GM12865 (cell line): ENCODE measurements around the gene FARP1.

ENCODE experiments used
- DNase-seq: peaks from one replicate; pipeline ENCODE4 v3.0.0; 2010; ENCODE audit warnings: low read depth
- H3K4me3 ChIP-seq: 2 replicates; pipeline ENCODE4 v1.5.1; 2011; ENCODE audit warnings: mild to moderate bottlenecking, low read depth, low read length, control low read depth
- CTCF ChIP-seq: IDR thresholded peaks from 2 replicates; pipeline ENCODE4 v1.5.1; 2011; ENCODE audit warnings: low read length, control low read depth, low read depth, inconsistent platforms; ENCODE audit not compliant: insufficient read depth; ENCODE audit errors: missing control alignments

FARP1 gene

GRCh38 chr13:98434060-98434459 lies 291.2 kb downstream of the FARP1 start:
- DNase-seq = no peak
- no peak overlapping the region for H3K4me3 ChIP-seq
- no peak for TF ChIP-seq CTCF

GRCh38 chr13:98435376-98435775 lies 292.5 kb downstream of the FARP1 start:
- TF ChIP-seq CTCF = no peak
- no peak overlapping the region for H3K4me3 ChIP-seq
- DNase-seq = no peak

GRCh38 chr13:98436233-98436910 lies 293.5 kb downstream of the FARP1 start:
- DNase-seq = no peak
- no peak overlapping the region for H3K4me3 ChIP-seq
- TF ChIP-seq CTCF = no peak

DNA sequence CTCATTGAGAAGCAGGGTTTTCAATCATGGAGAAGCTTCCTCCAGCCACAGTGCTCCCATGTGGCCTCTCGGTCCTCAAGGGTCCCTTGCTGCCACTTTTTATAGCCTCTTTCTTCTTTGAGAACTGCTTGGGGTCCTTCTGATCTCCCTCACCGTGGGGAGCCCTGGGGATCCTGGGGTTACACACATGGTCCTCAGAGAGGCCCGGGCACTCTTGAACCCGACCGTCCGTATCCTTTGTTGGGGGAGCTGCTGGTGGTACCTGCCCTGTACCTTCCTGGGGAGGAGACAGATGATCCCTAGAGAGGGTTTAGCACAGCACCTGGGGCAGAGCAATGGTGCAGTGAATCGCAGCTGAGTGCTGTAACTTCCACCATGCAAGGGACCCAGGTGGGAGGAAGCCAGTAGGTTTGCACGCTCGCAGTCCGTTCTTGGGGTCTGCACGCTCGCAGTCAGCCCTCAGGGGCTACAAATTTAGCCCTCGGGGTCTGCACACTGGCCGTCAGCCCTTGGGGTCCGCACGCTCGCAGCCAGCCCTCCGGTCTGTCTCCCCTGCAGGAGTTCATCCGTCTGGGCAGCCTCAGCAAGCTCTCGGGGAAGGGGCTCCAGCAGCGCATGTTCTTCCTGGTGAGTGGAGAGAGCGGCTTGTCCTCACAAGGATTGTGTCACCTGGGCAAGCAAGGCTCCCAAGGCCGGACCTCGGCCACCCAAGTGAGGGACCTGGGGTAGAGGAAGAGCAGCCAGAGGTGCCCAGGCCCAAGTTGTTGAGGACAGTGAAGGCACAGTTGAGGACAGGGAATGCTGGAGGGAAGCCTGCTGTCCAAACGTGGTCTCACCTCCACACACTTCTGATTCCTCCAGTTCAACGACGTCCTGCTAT lies 295.6 kb downstream of the FARP1 start:
- no peak for DNase-seq
- no peak overlapping the region for H3K4me3 ChIP-seq
- no peak for TF ChIP-seq CTCF

GRCh38 chr13:98439126-98439828 lies 296.4 kb downstream of the FARP1 start:
- no peak for DNase-seq
- no peak for TF ChIP-seq CTCF
- no peak overlapping the region for H3K4me3 ChIP-seq

DNA sequence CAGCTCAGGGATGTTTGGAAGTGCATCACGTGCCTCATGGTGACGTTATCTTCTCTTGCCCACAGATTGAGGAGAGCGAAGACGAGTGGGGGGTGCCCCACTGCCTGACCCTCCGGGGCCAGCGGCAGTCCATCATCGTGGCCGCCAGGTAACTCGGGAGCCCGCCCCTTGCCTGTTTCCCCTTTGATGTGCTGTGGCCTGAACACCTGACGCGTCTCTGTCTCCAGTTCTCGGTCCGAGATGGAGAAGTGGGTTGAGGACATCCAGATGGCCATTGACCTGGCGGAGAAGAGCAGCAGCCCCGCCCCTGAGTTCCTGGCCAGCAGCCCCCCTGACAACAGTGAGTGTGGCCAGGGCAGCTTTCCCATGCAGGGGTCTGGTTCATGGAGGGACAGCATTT lies 297.0 kb downstream of the FARP1 start:
- H3K4me3 ChIP-seq = no peak overlapping the region
- DNase-seq = no peak
- no peak for TF ChIP-seq CTCF
